HPDE6-E6E7 (cell line): ENCODE results near the gene COASY.
"Not testable (repeated sequence)": the region's sequence is repeated elsewhere in the genome, so short reads cannot be mapped to it uniquely, and the experiment has no call there.

Experiments used
- DNase-seq: peaks from one replicate; pipeline ENCODE4 v3.0.0; 2011; ENCODE audit warnings: missing footprints; ENCODE audit errors: extremely low spot score

Gene COASY

DNA sequence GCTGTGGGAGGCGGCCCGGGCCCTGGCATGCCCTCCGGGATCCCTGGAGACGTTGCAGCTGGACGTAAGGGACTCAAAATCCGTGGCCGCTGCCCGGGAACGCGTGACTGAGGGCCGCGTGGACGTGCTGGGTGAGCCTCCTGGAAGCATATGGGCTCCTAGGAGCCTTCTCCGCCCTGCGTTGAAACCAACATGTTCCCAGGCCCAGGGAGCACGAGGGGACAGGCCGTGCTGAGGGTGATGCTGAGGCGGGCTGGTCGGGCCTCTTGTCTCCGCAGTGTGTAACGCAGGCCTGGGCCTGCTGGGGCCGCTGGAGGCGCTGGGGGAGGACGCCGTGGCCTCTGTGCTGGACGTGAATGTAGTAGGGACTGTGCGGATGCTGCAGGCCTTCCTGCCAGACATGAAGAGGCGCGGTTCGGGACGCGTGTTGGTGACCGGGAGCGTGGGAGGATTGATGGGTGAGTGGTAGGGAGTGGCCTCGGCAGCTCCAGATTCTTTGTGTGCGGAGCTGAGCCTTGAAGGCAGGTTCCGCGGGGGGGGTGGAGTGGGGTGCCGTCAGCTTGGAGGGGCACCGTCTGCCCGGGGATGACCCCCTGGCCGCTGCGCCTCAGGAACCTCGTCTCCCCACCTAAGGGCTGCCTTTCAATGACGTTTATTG, 8.7 kb upstream of the COASY start:
- DNase-seq = peak; percentile 72

DNA sequence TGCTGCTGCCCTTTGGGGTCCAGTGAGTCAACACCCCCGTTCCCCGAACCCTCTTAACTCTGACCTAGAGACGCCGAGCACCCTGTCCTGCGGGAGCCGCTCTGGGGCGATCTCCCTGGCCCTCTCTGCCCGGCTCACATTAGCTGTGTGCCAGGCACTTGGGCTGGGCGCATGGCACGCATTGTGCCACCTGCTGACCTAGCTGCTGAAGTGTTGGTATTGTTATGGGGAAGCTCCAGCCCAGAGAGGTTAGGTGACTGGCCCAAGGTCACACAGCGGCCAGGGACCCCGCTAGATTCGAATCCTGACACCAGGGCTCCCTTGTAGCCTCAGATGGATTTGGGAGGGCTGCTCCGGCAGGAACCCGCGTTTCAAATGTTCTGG, 8.1 kb upstream of the COASY start:
- DNase-seq = no peak

DNA sequence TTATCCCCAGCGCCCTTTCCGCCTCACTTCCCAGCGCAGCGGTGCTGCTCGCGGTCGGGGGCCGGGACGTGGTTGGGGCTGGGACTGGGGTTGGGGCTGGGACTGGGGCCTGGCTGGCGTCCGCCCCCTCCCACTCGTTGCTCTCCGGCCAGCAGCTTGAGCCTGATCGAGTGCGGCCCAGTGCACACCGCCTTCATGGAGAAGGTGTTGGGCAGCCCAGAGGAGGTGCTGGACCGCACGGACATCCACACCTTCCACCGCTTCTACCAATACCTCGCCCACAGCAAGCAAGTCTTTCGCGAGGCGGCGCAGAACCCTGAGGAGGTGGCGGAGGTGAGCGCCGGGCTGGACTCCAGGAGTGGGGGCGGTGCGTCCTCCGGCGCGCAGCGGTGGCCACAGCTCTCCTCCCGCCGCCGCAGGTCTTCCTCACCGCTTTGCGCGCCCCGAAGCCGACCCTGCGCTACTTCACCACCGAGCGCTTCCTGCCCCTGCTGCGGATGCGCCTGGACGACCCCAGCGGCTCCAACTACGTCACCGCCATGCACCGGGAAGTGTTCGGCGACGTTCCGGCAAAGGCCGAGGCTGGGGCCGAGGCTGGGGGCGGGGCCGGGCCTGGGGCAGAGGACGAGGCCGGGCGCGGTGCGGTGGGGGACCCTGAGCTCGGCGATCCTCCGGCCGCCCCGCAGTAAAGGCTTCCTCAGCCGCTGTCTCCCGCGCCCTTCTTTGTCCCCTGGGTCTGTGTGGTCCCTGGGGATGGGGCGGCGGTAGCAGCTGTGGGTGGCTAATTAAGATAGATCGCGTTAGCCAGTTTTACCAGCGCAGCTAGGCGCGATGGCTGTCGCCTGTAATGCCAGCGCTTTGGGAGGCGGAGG, 7.5 kb upstream of the COASY start:
- DNase-seq = no peak

DNA sequence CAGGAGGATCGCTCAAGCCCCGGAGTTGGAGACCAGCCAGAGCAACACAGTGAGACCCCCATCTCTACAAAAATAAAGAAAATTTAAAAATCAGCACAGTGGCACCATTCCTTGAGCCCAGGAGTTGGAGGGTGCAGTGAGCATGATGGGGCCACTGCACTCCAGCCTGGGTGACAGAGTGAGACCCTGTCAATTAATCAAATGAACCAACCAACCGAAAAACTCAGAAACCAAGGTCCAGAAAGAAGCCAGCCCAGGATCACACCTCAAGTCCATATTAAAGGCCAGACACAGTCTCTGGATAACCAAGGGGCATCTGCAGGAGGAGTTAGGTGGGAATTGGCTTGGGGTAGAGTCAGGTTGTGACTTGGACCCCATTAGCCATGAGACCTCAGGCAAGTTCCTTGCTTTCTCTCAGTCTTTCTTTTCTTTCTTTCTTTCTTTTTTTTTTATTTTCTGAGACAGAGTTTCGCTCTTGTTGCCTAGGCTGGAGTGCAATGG, 6.8 kb upstream of the COASY start:
- DNase-seq = no peak

DNA sequence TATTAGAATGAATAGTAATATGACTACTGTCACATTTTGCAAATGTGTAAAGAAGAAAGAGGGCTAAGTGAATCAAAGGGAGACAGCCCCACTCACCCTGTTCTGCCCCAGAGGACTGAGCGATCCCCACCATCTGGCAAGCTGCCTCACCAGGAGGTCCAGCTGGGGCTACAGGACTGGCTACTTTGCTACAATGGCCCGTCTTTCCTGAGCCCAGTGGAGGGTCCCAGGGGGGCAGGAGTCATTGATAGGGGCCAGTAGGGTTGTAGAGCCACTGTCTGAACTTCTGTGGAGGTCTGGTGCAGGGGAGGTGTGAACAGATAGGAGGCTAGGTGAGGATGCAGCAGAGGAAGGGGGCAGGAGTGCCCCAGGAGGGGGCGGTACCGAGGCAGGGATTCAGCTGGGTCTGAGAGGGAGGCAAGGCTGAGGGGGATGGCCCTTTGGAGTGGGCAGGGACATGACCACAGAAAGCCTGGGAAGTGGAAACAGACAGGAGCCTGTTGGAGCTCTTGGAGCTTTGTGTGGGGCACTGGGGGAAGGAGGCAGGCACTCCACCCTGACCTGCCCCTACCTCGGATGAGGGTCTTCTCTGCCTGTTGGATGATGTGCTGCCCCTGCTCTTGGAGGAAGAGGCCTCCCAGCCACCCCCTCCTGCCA, 5.9 kb upstream of the COASY start:
- DNase-seq = not testable (repeated sequence)

DNA sequence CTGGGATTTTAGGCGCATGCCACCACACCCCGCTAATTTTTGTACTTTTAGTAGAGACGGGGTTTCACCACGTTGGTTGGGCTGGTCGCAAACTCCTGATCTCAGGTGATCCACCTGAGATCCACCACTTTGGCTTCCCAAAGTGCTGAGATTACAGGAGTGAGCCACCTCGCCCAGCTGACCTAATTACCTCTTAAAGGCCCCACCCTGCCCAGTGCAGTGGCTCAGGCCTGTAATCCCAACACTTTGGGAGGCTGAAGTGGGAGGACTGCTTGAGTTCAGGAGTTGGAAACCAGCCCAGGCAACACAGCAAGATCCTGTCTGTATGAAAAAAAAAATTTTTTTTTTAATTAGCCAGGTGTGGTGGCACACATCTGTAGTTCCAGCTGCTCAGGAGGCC, 2.9 kb upstream of the COASY start:
- DNase-seq = no peak

DNA sequence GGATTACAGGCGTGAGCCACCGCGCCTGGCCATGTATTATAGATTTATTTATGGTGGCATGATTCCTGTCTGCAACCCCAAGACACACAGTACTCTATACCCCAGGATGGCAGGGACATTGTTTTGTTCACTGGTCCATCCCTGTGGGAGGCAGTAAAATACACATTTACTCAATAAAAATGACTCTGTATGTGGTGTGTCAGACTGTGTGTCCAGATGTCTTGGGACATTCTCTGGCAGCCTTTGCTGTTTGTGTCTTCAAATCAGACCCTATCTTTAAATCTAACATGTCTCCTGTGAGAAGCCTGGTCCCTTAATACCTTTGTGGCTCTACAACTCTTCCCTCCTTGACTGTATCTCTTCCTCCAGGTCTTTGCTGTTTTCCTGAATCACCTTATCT, 1.7 kb upstream of the COASY start:
- no peak for DNase-seq

DNA sequence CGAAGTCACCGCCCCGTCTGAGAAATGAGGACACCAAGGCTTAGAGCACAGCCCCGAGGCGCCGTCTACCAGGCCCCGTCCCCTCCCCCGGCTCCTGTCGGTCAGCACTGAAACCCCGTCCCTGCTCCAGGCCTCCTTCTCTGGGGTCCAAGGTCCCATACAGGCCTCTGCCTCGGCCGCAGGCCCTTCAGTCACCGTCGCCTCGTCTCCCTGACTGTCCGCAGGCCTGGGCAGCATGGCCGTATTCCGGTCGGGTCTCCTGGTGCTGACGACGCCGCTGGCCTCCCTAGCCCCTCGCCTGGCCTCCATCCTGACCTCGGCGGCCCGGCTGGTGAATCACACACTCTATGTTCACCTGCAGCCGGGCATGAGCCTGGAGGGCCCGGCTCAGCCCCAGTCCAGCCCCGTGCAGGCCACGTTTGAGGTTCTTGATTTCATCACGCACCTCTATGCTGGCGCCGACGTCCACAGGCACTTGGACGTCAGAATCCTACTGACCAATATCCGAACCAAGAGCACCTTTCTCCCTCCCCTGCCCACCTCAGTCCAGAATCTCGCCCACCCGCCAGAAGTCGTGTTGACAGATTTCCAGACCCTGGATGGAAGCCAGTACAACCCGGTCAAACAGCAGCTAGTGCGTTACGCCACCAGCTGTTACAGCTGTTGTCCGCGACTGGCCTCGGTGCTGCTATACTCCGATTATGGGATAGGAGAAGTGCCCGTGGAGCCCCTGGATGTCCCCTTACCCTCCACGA, 617 bp downstream of the COASY start:
- DNase-seq = no peak

DNA sequence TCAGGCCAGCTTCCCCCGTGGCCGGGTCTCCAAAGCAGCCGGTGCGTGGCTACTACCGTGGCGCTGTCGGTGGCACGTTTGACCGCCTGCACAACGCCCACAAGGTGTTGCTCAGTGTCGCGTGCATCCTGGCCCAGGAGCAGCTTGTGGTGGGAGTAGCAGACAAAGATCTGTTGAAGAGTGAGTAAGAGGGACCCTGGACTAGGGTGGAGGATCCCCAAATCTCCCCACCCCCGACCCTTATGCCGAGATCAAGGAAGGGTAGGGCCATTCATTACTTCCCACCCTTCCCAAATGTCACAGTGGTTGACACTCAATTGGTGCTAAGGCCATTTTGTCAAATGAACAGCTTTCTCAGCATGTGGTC, 1.2 kb downstream of the COASY start:
- no peak for DNase-seq

DNA sequence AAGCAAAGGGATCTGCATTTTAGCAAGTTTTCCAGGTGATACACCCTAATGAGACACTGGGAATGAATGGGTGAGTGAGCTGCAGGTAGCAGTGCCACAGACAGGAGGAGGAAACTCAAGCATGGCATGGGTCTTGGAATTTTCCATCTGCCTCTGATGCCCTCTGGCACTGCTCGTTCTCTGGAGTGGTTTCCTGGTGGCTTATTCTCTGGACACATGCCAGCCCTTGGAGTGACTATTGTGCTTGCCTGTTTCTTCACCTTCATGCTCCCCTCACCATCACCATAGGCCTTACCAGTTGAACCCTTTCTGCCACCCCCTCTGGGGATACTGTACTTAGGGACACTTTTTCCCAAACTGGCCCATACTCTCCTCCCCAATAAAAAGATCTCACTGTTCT, 1.6 kb downstream of the COASY start:
- no peak for DNase-seq

DNA sequence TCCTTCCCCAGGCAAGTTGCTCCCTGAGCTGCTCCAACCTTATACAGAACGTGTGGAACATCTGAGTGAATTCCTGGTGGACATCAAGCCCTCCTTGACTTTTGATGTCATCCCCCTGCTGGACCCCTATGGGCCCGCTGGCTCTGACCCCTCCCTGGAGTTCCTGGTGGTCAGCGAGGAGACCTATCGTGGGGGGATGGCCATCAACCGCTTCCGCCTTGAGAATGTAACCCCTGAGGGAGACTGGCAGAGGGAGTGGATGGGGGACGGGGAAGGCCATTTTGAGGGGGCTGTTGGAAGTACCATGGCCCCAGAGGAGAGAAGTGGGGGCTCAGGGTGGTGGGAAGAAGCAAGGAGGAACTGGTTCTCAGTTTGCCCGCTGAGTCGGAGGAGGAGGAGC, 2.0 kb downstream of the COASY start:
- DNase-seq = no peak

DNA sequence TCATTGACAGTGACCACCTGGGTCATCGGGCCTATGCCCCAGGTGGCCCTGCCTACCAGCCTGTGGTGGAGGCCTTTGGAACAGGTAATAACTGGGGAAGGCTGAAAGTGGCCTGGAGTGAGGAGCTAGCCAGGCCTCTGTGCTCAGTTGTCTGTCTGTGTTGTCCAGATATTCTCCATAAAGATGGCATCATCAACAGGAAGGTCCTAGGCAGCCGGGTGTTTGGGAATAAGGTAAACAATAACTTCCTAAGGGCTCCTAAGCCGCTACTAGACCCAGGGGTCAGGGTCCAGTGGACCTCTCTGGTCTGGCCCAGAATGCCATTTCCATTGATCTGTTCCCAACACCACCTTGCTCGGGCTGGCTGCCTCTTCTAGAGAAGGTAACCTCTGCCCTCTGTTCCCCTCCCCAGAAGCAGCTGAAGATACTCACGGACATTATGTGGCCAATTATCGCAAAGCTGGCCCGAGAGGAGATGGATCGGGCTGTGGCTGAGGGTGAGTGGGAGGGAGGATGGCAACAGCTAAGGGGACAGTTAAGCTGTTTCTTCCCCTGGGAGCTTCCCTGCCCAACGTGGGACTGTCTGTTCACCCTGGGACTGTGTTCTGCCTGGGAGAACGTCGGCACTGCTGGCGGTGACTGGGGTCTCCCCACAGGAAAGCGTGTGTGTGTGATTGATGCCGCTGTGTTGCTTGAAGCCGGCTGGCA, 3.0 kb downstream of the COASY start:
- no peak for DNase-seq

DNA sequence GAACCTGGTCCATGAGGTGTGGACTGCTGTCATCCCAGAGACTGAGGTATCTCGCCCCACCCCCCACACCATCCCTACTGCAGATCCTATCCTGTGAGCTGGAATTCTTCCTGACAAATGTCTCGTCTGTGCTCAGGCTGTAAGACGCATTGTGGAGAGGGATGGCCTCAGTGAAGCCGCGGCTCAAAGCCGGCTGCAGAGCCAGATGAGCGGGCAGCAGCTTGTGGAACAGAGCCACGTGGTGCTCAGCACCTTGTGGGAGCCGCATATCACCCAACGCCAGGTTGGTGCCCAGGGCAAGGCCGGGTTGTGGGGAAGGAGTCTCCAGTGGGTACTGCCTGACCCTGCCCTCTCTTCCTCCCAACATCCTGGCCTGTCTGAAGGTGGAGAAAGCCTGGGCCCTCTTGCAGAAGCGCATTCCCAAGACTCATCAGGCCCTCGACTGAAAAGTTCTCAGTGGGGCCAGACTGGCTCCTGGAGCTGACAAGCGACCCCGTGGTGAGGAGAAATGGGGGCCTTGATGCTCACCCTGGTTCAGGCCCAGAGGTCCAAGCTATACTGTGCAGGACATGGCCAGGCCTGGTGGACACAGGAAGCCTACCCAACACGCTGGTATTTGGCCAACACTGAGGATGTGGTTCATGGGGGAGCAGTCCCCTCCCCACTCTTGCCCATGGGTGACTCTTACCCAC, 3.7 kb downstream of the COASY start:
- DNase-seq = no peak

DNA sequence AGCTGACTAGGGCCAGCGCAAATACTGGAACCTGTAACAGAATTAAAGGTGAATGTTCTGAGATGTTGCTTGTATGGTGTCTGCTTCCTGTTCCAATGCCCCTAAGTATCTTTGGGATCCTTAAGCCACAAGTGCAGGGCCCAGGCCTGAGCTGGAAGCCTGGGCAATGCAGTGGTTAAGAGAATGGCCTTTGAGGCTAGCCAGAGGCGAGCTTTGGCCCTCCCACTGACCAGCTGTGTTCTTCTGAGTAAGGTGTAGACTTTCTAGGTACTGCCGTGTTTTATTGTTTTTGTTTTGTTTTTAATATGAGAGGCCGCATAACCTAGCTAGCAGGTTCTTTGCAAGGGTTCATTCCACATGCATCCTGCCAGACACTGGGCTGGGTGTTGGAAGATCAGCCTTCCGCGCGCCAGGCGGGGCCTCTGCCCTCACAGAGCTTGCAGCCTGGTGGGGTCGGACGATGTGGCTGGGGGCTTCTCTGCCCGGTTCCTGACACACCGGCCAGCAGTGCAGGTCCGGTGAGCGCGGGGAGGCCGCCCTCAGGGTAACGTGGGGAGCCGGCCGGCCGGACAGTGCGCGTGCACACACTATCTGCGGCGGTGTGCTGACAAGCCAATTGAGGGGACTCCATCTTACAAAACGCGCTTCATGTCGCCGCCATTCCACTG, 4.4 kb downstream of the COASY start:
- DNase-seq = no peak

DNA sequence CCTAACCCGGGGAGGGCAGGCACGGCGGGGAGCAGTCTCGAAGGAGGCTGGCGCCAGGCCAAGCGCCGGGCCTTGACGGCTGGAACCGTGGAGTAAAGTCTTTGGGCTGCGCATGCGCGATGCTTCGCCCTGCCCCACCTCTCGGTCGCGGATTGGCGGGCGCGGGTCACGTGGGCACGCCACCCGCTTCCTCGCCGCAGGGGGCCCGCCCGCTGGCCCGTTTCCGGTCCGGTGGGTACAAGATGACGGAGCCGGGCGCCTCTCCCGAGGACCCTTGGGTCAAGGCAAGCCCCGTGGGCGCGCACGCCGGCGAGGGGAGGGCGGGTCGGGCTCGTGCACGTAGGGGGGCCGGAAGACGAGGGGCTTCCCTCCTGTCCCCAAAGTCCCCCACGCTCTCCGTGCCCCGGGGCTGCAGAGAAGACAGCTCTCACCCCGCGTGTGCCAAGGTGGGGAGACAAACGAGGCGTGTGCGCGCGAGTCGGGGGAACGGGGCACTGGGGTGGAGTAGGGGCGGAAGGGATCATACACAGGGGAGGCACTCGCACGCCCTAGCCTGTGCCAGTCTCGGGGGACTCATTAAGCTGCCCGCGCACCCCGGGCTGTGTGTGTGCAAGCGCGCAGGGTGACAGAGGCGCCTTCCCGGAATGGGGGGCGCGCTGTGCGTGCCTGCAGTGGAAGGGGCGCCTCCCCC, 5.1 kb downstream of the COASY start, which contains the start of gene MLX:
TSS of gene MLX (plus strand) at position 218 of the 691 bp plus-strand sequence. CDS start at position 243, 25 bp downstream.
- peak; percentile 99 for DNase-seq

DNA sequence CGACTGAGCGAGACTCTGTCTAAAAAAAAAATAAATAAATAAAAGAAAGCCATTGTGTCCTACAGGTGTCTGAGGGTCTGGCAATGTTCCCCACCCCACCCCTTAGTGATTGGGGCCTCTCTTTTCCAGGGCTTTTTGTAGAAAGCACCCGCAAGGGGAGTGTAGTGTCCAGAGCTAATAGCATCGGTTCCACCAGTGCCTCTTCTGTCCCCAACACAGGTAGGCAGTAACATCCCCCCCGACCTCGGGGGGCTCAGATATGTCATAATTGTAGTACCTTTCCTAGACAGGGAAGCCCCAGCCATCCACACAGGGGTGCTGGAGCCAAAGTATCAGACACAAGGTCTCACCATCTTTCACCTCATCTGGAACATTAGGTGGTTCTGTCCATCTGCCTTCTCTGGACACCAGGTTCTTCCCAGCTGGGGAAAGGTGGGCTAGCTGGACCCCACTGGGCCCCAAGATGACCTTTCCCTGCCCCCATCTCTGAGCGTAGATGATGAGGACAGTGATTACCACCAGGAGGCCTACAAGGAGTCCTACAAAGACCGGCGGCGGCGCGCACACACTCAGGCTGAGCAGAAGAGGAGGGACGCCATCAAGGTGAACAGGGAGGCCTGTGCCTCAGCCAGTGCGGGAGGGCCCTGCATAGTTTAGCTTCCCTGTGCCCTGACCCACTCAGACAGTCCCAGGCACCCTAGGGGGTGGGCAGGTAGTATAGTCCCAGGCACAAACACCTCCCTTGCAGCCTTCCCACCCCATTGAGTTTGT, 6.6 kb downstream of the COASY start:
- DNase-seq = no peak

DNA sequence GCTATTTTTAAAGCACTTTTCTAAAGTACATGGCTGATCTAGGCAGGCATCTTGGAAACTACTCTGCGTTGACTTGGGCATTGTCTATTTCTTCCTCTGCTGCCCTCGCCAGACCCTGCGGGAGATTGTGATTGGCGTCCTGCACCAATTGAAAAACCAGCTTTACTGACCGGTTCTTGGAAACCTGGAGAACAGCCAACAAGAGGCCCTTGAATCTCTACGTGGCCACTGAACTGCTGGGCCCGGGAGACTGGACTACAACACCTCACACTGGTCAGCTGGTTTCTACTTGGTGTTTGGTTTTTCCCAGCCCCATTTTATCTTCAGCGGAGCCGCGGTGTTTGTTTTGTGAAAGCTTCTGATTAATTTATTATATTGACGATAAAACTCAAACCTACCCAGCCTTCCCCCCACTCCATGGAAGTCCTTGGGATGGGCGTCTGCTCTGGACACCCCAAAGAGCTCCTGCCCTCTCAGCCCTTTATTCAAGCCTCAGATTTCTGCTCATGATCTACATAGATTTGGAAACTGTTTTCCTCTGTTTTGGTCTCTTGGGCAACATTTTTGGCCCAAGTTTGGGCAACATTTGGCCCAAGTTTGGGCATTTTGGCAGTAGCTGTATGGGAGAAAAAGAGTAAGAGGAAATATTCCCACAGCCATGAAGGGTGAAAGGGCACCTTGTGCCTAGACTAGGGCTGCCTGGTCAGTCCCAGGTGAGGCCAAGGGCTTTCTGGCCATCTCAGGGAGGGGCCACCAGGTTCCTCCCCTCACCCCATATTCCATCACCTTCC, 9.7 kb downstream of the COASY start:
- DNase-seq = no peak

DNA sequence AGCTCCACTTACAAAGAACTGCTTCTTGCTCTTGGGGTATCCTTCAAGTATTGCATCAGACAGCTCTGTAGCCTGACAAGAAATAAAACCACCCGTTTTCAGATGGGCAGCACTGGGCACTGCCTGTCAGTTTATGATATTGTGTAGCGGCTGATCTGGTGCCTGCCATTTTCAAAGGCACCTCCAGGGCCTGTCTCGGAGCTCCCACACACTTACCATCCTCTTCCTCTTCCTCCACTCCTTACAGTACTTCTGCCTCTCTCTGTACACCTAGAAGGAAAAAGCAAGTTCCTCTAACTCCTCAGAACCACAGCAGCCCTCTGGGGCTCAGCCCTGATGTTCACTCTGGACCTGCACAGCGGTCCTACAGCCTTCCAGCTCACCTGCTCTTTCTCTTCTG, 11.1 kb downstream of the COASY start:
- DNase-seq = no peak
